SK-N-SH (cell line): ENCODE results near the gene SHROOM4. TPM values are rescaled to one million over a fixed set of nuclear protein-coding genes. Genes with fewer than 3 reads are reported as not detected.

ENCODE experiments used
- CTCF ChIA-PET: fragments of 300-600, 350-600 bp; formaldehyde crosslinking; extraction: SDS; loops from one replicate; lab custom pipeline; 2021; lab: Yijun Ruan, JAX
- POLR2A ChIA-PET: fragments of 350-600 bp; sonication (Branson Sonifier 250); formaldehyde crosslinking; extraction: SDS; loops from one replicate; lab custom pipeline; 2020; ENCODE audit warnings: antibody characterized with exemption, inconsistent platforms; lab: Yijun Ruan, JAX
- DNase-seq: peaks from one replicate; pipeline ENCODE4 v3.0.0; 2012
- H2AFZ ChIP-seq: fragments of 200-600 bp; sonication (generic); 2 replicates; pipeline ENCODE4 v1.8.1; 2016; ENCODE audit warnings: antibody characterized with exemption, mild to moderate bottlenecking, low read depth
- H3F3A ChIP-seq: fragments of 200-600 bp; sonication (generic); replicated peaks from 2 replicates; pipeline ENCODE3; 2016; ENCODE audit warnings: antibody characterized with exemption, mild to moderate bottlenecking; ENCODE audit not compliant: insufficient read depth
- H3K27ac ChIP-seq, 2 experiments: fragments of 200-500 bp in 1 of 2; fragments of 200-600 bp in 1 of 2; sonication (Bioruptor generic) in 1 of 2; sonication (generic), shearing (Covaris generic) in 1 of 2; 2 replicates each; pipeline versions ENCODE4 v1.5.1 to v1.6.1; 2014 to 2016; ENCODE audit warnings: low read depth in 2 of 2, inconsistent platforms in 1 of 2, low read length in 1 of 2, mild to moderate bottlenecking in 1 of 2, mixed read lengths in 1 of 2
- H3K27me3 ChIP-seq: fragments of 200-600 bp; sonication (generic), shearing (Covaris generic); 2 replicates; pipeline ENCODE4 v1.6.1; 2016; ENCODE audit warnings: mixed run types; ENCODE audit not compliant: insufficient read depth
- H3K36me3 ChIP-seq, 2 experiments: fragments of 200-500 bp in 1 of 2; fragments of 200-600 bp in 1 of 2; sonication (Bioruptor generic) in 1 of 2; sonication (generic) in 1 of 2; replicated peaks in 1 of 2; 2 replicates each; pipeline versions ENCODE3 to v1.5.1; 2014 to 2016; ENCODE audit warnings: low read length in 1 of 2, mild to moderate bottlenecking in 1 of 2; ENCODE audit not compliant: insufficient read depth in 2 of 2, control insufficient read depth in 1 of 2
- H3K4me1 ChIP-seq, 2 experiments: fragments of 200-500 bp in 1 of 2; fragments of 200-600 bp in 1 of 2; sonication (Bioruptor generic) in 1 of 2; sonication (generic), shearing (Covaris generic) in 1 of 2; 2 replicates each; pipeline versions ENCODE4 v1.5.1 to v1.6.1; 2014 to 2016; ENCODE audit warnings: low read depth in 1 of 2, low read length in 1 of 2, mixed run types in 1 of 2; ENCODE audit not compliant: insufficient read depth in 2 of 2, control insufficient read depth in 1 of 2
- H3K4me2 ChIP-seq: fragments of 200-600 bp; sonication (generic), shearing (Covaris generic); 2 replicates; pipeline ENCODE4 v1.6.1; 2017; ENCODE audit warnings: mixed run types
- H3K4me3 ChIP-seq, 2 experiments: fragments of 200-500 bp in 1 of 2; fragments of 200-600 bp in 1 of 2; sonication (Bioruptor generic) in 1 of 2; sonication (generic), shearing (Covaris generic) in 1 of 2; 2 replicates each; pipeline versions ENCODE4 v1.5.1 to v1.8.1; 2014 to 2016; ENCODE audit warnings: low read depth in 2 of 2, inconsistent platforms in 1 of 2, low read length in 1 of 2, mild to moderate bottlenecking in 1 of 2, mixed read lengths in 1 of 2, moderate library complexity in 1 of 2
- H3K79me2 ChIP-seq: fragments of 200-600 bp; sonication (generic); 2 replicates; pipeline ENCODE4 v1.8.1; 2017; ENCODE audit warnings: mild to moderate bottlenecking; ENCODE audit not compliant: insufficient read depth
- H3K9ac ChIP-seq: fragments of 200-600 bp; sonication (generic); 2 replicates; pipeline ENCODE4 v1.6.1; 2017; ENCODE audit warnings: mixed run types
- H3K9me2 ChIP-seq: fragments of 200-600 bp; sonication (generic); 2 replicates; pipeline ENCODE4 v1.6.1; 2017; ENCODE audit warnings: mixed run types
- H3K9me3 ChIP-seq: fragments of 200-600 bp; sonication (generic); 2 replicates; pipeline ENCODE4 v1.6.1; 2017; ENCODE audit warnings: mixed run types, mild to moderate bottlenecking, moderate library complexity
- H4K20me1 ChIP-seq: fragments of 200-600 bp; sonication (generic); 2 replicates; pipeline ENCODE4 v1.6.1; 2017; ENCODE audit warnings: mild to moderate bottlenecking, mixed run types; ENCODE audit not compliant: insufficient read depth
- CTCF ChIP-seq: fragments of 200-600 bp; sonication (generic); IDR thresholded peaks from 2 replicates; pipeline ENCODE4 v1.6.1; 2017; ENCODE audit warnings: antibody characterized with exemption, mild to moderate bottlenecking, moderate library complexity
- ELF1 ChIP-seq: IDR thresholded peaks from 2 replicates; pipeline ENCODE4 v1.4.0; 2012
- EP300 ChIP-seq, 2 experiments: IDR thresholded peaks; 2 replicates each; pipeline versions ENCODE4 v1.4.0 to v1.6.1; 2012; ENCODE audit warnings: borderline replicate concordance in 1 of 2, low read depth in 1 of 2, low read length in 1 of 2
- FOXJ3 ChIP-seq: sonication (generic); formaldehyde crosslinking; IDR thresholded peaks from 2 replicates; pipeline ENCODE4 v1.5.1; 2020; ENCODE audit warnings: mild to moderate bottlenecking, missing genetic modification reagents
- GATA2 ChIP-seq: sonication (generic); formaldehyde crosslinking; IDR thresholded peaks from 2 replicates; pipeline ENCODE4 v1.5.0; 2020; ENCODE audit warnings: mild to moderate bottlenecking, missing genetic modification reagents
- JUND ChIP-seq: IDR thresholded peaks from 2 replicates; pipeline ENCODE4 v1.4.0; 2012
- RAD21 ChIP-seq: IDR thresholded peaks from 2 replicates; pipeline ENCODE4 v1.6.1; 2012; ENCODE audit warnings: mild to moderate bottlenecking, low read length
- RCOR1 ChIP-seq: fragments of 150-350 bp; IDR thresholded peaks from 2 replicates; pipeline ENCODE4 v1.6.1; 2017; ENCODE audit warnings: antibody characterized with exemption, low read length
- RFX5 ChIP-seq: IDR thresholded peaks from 2 replicates; pipeline ENCODE4 v1.6.1; 2012; ENCODE audit warnings: mild to moderate bottlenecking, improper control_type of control experiment, low read length
- RXRA ChIP-seq: IDR thresholded peaks from 2 replicates; pipeline ENCODE4 v1.4.0; 2012; ENCODE audit warnings: low read depth, mild to moderate bottlenecking, borderline replicate concordance
- TCF12 ChIP-seq: IDR thresholded peaks from 2 replicates; pipeline ENCODE4 v1.4.0; 2012
- WGBS: methylation state at CpG from one replicate; pipeline ENCODE4 v1.1.6; 2017; ENCODE audit warnings: low lambda C conversion rate; 5-methylcytosine and 5-hydroxymethylcytosine counted together
- polyA plus RNA-seq, 3 experiments: library from polyadenylated mRNA; depleted of rRNA; stranded (reverse); fragments of >200 nt; gene quantifications; 2 replicates each; pipeline ENCODE4 v1.2.3, GENCODE V29; 2012
- TF ChIP-seq, protein P1 (sequence below): fragments of 150-350 bp; IDR thresholded peaks from 2 replicates; pipeline ENCODE4 v1.6.1; 2017; ENCODE audit warnings: antibody characterized with exemption, low read length, low read depth, borderline replicate concordance
- TF ChIP-seq, protein P2 (sequence below): IDR thresholded peaks from 2 replicates; pipeline ENCODE4 v1.4.0; 2012; ENCODE audit warnings: low read depth
- TF ChIP-seq, protein P3 (sequence below): IDR thresholded peaks from 2 replicates; pipeline ENCODE4; 2012

Gene SHROOM4
- polyA plus RNA-seq, 1 of the 3 experiments (the other 2 are of a cell fraction) = 0.31 TPM

DNA sequence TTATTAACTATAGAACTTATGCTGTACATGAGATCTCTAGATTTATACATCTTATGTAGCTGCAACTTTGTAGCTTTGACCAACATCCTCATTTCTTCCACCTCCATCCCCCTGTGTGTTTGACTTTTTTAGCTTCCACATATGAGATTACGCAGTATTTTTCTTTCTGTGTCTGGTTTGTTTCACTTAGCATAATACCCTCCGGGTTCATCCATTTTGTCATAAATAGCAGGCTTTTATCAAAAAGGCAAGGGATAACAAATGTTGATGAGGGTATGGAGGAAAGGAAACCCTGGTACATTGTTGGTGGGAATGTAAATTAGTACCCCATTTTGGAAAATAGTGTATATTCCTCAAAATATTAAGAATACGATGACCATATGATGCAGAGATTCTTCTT lies 227.0 kb downstream of the SHROOM4 start:
- Histone ChIP-seq H4K20me1 (no peaks in the 10 kb centered on the region), H3K9me3 (no peaks in the 10 kb centered on the region), H3K4me3 (no peak overlapping the region), H3K4me2 (no peak overlapping the region), H2AFZ (no peak overlapping the region), H3K9ac (no peak overlapping the region), H3K27me3 (no peaks in the 10 kb centered on the region), H3F3A (no peaks in the 10 kb centered on the region), H3K79me2 (no peaks in the 10 kb centered on the region)
- peak; percentile 34 for DNase-seq
- 8% methylated on average over 3 of the region's 3 CpGs for WGBS
- TF ChIP-seq RFX5 (no peak), TCF12 (no peak), RXRA (no peak), GATA2 (CRISPR knock-in tag) (peak; percentile 63; the same call in 1 of the 2 replicates), RAD21 (0 out of 2 replicates have a peak, but pooled peaks have one; percentile 5), EP300 (IDR thresholded peaks at IDR 0.05; ENCODE audit: borderline replicate concordance in 1 of 2, low read depth in 1 of 2, low read length in 1 of 2) (peak in 1 of 2 experiments; percentile 80; a peak in 2 of 4 replicates), RCOR1 (peak; percentile 10; the same call in 1 of the 2 replicates), FOXJ3 (CRISPR knock-in tag) (peak; percentile 59; the same call in 1 of the 2 replicates), JUND (no peak), ELF1 (no peak), CTCF (no peak)
- TF ChIP-seq, protein P1, sequence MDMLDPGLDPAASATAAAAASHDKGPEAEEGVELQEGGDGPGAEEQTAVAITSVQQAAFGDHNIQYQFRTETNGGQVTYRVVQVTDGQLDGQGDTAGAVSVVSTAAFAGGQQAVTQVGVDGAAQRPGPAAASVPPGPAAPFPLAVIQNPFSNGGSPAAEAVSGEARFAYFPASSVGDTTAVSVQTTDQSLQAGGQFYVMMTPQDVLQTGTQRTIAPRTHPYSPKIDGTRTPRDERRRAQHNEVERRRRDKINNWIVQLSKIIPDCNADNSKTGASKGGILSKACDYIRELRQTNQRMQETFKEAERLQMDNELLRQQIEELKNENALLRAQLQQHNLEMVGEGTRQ = no peak
- TF ChIP-seq, protein P2, sequence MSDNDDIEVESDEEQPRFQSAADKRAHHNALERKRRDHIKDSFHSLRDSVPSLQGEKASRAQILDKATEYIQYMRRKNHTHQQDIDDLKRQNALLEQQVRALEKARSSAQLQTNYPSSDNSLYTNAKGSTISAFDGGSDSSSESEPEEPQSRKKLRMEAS = no peak
- TF ChIP-seq, all 33 proteins: peak for 5
- POLR2A ChIA-PET = no interaction called here
- H3K4me1 ChIP-seq = peaks cover 0 to 5% of the 10 kb centered on the region in 2 experiments; a peak in 2 of 4 replicates
- CTCF ChIA-PET = interaction anchor here (2.4 to 5.2 kb wide), 2 partner anchors 94 to 487 kb away, joined by 7 to 24 read pairs; no protein-coding TSS in a partner anchor
- no peaks in the 10 kb centered on the region for H3K36me3 ChIP-seq
- peak overlapping the region in 1 of 2 experiments; percentile 68; a peak in 1 of 4 replicates for H3K27ac ChIP-seq
- H3K9me2 ChIP-seq = no peaks in the 10 kb centered on the region

DNA sequence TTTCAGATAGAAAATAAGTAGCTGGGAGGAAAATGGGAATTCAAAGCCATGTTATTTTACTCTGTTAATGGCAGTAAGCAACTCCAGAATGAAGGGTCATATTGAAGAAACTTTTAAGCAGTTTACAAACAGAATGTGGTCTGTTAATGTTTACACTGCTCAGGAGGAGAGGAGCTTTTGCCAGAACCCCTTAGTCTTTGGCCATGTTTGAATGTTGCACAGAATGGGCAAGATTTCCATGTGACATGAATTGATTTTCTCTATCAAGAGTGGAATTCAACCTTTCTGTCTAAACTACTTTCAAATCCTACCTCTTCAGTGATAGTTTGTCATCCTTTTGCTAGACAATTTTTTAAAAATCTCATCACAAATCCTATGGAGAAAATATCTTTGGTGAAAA lies 227.6 kb downstream of the SHROOM4 start:
- DNase-seq = no peak
- Histone ChIP-seq H2AFZ (no peak overlapping the region), H3K9ac (no peak overlapping the region), H3K79me2 (no peaks in the 10 kb centered on the region), H3K9me3 (no peaks in the 10 kb centered on the region), H3K4me2 (no peak overlapping the region), H3K9me2 (no peaks in the 10 kb centered on the region), H3K36me3 (no peaks in the 10 kb centered on the region), H4K20me1 (no peaks in the 10 kb centered on the region), H3K4me3 (no peak overlapping the region), H3K4me1 (peaks cover 0 to 5% of the 10 kb centered on the region in 2 experiments; a peak in 2 of 4 replicates)
- ChIA-PET POLR2A (no interaction called here), CTCF (interaction anchor here (0.7 to 5.2 kb wide), 4 partner anchors 33 to 487 kb away, joined by 3 to 24 read pairs (median 5); partner anchors contain the start of gene DGKK)
- TF ChIP-seq, protein P3, sequence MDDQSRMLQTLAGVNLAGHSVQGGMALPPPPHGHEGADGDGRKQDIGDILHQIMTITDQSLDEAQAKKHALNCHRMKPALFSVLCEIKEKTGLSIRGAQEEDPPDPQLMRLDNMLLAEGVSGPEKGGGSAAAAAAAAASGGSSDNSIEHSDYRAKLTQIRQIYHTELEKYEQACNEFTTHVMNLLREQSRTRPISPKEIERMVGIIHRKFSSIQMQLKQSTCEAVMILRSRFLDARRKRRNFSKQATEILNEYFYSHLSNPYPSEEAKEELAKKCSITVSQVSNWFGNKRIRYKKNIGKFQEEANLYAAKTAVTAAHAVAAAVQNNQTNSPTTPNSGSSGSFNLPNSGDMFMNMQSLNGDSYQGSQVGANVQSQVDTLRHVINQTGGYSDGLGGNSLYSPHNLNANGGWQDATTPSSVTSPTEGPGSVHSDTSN = no peak
- TF ChIP-seq, all 33 proteins: peak for 0
- H3F3A ChIP-seq = no peaks in the 10 kb centered on the region
- peak overlapping the region in 1 of 2 experiments; percentile 53; a peak in 2 of 4 replicates for H3K27ac ChIP-seq
- no peaks in the 10 kb centered on the region for H3K27me3 ChIP-seq
